ENCODE data around the gene CACNA2D3.
"Not testable (repeated sequence)": the region's sequence is repeated elsewhere in the genome, so short reads cannot be mapped to it uniquely, and the experiment has no call there.

Gene CACNA2D3

GRCh38 chr3:54941690-54942362 is 819.5 kb downstream of the CACNA2D3 start:
- no peak for DNase-seq

- no peak for DNase-seq
These were observed 827.2 kb downstream of the CACNA2D3 start for GRCh38 chr3:54949491-54950044.

- no peak for DNase-seq
These were observed 828.1 kb downstream of the CACNA2D3 start for GRCh38 chr3:54950391-54951003.

DNA sequence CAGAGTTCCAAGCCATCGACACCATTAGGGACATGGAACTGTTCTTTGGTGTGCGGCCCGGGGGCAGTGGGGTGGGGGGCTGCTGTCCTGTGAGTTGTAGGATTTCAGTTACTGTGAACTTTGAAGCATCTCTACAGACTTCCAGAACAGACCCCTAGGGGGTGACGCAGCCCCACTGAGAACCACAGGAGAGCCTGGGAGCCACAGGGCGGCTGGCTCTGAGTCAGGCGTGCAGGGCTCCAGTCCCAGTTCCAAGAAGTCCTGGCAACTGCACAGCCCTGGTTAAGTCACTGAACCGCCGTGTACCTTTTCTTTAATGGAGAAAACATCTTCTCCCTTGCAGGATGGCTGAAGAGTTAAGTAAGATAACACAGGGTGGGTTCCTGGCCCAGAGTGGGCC is 829.1 kb downstream of the CACNA2D3 start:
- no peak for DNase-seq

DNA sequence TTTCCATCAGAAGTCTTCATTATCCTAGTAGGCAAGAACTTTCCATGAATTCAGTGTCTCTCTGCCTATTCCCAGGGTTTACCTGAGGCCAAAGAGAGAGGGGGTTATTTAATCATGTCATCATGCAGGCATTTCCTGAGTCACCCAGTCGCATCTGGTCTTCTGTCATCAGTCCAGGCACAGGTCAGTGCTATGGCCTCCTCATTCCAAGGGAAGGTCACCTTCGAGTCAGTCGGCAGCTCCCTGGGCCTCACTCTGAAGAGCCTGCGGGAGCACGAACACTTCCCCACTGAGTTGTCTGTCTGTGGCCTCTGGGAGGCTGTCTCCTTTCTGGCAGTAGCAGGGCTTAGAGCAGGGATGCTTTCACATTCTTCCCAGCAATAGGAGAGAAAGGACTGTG is 831.7 kb downstream of the CACNA2D3 start:
- no peak for DNase-seq

DNA sequence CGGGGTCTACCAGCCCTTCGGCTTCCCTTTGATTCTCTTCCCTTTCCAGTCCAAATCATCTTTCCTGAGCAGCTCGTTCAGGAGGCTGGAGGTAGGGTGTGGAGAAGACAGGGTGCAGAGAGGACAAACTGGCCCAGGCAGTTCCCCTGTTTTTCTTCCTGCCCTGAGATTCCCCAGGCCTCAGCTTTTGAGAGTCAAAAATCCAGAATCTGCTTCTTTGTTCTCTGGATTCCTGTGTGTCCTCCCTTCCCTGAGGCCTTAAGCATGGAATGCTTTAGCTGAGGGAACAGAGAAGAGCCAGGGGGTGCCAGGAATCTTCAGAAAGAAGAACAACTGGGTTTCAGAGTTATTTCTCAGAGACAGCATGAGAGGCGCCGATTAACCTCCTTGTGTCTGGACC is 832.2 kb downstream of the CACNA2D3 start:
- no peak for DNase-seq

DNA sequence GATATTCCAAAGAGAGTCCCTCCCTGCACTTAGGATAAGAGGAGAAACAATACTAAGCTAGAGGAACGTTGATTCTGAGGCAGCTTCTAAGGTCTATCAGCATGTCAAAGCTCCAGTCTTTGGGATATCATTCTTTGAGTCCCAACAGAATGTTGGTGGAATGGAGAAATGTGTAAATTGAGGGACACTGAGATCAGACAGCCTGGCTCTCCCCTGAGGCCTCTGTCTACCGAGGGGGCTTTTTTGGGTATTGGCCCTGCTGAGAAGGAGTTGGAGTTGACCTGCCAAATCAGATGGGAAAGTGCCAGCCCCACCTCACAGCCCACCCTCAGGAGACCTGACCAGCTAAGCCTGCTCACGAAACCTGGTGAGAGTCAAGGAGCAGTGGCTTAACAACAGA is 833.1 kb downstream of the CACNA2D3 start:
- no peak for DNase-seq

DNA sequence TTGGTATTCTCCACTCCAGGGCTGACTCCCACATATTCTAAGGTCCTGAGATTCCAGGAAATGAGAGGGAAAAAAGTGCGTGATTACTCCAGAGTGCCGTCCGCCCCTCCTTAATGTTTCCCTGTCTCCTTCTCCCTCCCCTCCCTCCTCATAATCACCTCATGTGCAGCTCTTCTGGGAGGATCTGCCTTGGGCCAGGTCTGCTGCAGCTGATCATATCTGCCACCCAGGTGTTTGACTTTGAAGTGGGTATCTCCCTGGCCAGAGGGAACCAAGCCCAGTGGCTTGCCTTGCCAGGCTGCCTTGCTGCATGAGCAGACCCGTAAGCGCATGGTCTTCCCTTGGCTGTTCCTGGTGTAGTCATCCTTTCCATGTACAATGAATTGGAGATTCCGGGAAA is 833.6 kb downstream of the CACNA2D3 start:
- no peak for DNase-seq

- DNase-seq: no peak
These were observed 835.4 kb downstream of the CACNA2D3 start for GRCh38 chr3:54957711-54958110.

DNA sequence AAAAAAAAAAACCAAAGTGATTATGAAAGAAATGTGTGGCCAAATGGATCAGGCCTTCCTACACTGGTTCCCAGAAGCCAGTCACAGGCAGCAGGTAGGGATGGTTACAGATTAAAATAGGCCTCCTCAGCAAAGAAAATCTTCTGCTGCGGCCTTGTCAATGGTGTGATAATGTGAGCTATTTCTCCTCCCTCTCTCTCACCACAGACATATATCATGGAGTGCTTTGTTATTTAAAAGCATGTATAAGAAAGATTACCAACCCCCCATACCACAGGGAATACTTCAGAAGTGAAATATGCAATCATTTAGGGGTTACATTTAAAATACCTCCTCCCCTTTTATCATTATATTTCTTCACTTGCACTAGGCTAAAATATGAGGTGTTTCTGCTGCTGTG is 837.7 kb downstream of the CACNA2D3 start:
- DNase-seq: no peak

GRCh38 chr3:54960701-54961100 is 838.3 kb downstream of the CACNA2D3 start:
- no peak for DNase-seq

DNA sequence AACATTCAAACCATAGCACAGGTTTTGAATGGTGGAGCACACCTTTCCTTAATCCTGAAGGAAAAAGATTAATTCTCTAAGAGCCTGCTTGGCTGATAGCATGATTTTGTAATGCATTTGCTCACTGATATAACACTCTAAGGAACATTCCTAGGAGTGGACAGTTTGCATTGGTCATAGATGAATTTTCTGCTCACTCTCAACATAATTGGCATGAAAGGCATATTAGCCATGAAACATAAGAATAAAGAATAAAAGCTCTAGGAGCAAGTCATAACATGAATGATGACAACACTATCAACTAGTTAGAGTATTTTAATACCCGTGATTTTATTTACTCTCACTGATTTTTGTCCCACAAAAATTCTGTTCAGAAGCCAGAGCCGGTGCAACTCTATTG is 839.8 kb downstream of the CACNA2D3 start:
- no peak for DNase-seq

DNA sequence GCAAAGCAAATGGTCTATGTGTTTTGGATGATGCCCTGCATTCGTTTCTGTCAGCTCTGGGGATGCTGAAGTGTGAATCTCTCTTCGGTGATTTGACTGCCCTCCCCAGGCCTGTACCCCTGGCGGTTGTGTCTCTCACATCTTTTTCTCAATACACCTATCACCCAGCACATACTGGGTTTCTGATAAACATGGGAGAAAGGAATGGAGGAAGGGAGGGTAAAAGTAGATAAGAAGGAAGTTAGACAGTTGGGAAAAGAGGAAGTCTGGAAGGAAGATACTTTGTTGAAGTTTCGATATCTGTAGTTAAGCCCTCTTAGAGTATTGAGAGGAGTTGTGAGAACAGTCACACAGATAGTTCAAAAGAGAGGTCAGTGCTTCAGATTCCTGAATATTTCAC is 841.3 kb downstream of the CACNA2D3 start:
- DNase-seq: no peak

DNA sequence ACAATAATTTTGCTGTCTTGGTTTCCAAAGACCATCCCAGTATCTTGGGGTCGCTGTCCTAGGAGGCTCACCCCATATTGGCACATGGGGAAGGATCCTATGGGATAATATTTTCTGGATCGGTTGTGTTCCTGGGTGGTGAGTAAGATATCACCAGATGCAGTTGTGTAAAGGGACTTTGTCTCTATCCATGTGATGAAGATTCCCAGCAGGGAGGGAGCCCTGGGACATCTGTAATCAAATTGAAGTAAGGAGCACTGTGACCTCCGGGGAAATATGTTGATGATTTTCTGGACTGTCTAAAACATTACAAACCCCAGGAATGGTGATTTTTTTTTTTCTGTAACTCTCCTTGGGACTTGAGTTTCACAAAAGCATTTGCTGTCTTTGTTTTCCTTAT is 841.7 kb downstream of the CACNA2D3 start:
- DNase-seq: no peak

- DNase-seq: no peak
These were observed 843.4 kb downstream of the CACNA2D3 start for GRCh38 chr3:54965746-54966145.

DNA sequence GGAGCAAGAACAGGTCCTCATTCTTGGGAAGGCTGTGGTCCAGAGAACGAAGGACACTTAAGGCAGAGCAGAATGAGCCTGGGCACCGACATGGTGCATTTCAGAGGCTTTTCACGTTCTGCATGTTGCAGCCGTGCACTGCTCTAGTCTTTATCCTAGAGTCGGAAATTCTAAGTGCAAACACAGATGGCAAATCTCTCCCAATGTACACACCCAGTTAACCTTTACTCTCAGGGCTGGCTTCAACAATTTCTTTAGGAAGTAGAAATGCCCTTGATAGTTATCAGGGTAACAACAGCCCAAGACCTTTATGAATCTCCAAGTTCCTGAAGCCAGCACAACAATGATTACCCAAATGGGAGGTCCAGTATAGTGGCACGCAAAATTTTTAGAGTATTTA is 844.6 kb downstream of the CACNA2D3 start:
- DNase-seq: no peak

DNA sequence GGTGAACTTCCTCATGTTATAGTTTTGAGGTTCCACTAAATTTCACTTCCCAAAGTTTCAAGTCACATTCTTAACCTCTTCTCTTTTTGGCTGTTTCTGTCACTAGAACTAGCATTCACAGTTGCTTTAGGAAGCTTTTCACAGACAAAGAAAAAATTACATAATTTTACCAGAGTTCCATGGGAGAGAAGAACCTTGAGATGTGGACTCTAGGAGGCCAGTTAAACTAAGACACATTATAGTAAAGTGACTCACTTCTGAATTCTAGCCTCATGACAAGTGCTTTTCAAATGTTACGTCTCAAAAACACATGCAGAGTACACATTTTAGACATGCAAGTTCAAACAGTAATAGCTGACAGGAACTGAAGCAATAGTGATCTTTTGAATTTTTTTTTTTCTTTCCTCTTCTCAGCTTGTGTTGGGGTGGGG is 845.4 kb downstream of the CACNA2D3 start:
- no peak for DNase-seq

DNA sequence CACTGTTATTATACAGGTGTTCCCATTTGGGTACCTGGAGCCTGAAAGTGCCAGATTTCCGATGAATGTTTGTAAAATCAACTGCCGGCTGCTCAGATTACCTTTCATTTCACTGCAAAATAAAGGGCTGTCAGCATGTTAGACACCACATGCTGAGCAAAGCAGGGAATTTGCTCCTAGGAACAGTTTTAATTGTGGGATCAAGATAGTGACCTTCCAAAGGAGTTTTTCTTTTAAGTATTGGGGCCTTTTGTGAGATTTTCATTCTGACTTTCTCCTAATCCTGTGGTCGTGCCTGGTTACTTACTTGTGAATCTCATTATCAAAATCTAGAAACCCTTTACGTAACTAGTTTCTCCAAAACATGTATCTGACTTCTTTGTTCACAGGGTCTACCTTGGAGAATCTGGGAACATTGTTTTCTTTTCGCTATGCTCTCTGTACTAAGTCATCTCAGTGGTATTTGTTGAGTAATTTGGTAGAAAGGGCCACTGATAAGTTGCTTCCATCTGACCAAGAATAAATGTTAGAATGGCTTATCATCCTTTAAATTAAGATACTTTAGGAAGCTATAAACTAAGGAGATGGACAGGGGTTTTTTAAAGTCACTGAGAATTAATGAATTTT is 846.3 kb downstream of the CACNA2D3 start:
- no peak for DNase-seq

GRCh38 chr3:54969652-54970051 is 847.3 kb downstream of the CACNA2D3 start:
- no peak for DNase-seq

DNA sequence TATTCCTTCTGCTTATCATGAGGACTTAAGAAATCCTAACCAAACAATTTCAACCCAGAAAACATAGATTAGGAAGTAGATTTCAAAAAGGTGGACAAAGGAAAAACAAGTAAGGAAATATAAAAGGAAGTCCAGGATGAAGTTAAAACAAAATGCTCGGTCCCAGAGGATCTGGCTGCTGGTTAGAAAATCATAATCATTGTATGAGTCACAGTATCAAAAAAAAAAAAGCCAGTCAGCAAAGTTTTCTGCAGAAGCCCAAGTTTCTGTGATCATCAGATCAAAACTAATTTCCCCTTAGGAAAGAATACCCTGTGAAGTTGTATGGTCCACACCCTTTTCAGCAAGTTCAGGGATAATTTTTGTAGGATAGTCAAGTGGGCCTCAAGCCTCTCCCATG is 848.5 kb downstream of the CACNA2D3 start:
- no peak for DNase-seq

DNA sequence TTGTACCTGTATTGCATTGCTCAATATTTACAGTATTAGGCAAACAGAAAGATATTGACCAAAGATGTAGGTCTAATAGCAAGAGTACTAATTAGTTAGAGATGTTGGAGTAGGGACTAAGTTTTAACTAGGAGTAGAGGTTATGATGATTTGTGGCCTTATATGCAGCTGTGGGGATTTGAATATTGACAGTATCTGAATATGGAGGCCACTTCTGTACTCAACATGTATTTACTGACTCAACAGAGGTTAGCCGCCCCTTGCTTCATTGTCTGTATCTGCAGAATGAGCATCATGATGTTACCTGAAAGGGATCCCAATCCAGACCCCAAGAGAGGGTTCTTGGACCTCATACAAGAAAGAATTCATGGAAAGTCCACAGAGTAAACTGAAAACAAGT is 855.1 kb downstream of the CACNA2D3 start:
- no peak for DNase-seq

DNA sequence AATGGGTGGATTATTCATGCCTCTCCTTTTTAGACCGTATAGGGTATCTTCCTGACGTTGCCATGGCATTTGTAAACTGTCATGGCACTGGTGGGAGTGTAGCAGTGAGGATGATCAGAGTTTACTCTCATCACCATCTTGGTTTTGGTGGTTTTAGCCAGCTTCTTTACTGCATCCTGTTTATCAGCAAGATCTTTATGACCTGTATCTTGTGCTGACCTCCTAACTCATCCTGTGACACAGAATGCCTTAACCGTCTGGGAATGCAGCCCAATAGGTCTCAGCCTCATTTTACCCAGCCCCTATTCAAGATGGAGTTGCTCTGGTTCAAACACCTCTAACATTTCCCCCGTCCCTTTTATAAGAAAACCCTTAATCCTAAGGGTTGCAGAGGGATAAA is 855.6 kb downstream of the CACNA2D3 start:
- not testable (repeated sequence) for DNase-seq

GRCh38 chr3:54982807-54983206 is 860.5 kb downstream of the CACNA2D3 start:
- DNase-seq: no peak

Measured in central memory CD4-positive, alpha-beta T cell (primary cell).